ENCODE data around the gene FTCDNL1.

FTCDNL1 gene

GRCh38 chr2:199792381-199792780 lies 58.6 kb downstream of the FTCDNL1 start:
- no peak overlapping the region for H3K27ac ChIP-seq (ENCODE audit: extremely low read depth, low read depth, low read length)
- H3K36me3 ChIP-seq (ENCODE audit: control insufficient read depth in 2 of 2, insufficient read depth in 1 of 2, low read length in 2 of 2): no peaks in the 10 kb centered on the region
- ChIA-PET CTCF (no interaction called here), POLR2A (no interaction called here)
- no peaks in the 10 kb centered on the region for H3K9me3 ChIP-seq (ENCODE audit: control insufficient read depth, insufficient read depth, low read depth, low read length)
- no peak overlapping the region for H3K4me3 ChIP-seq (ENCODE audit: low read depth, low read length)
- TF ChIP-seq, protein P1, sequence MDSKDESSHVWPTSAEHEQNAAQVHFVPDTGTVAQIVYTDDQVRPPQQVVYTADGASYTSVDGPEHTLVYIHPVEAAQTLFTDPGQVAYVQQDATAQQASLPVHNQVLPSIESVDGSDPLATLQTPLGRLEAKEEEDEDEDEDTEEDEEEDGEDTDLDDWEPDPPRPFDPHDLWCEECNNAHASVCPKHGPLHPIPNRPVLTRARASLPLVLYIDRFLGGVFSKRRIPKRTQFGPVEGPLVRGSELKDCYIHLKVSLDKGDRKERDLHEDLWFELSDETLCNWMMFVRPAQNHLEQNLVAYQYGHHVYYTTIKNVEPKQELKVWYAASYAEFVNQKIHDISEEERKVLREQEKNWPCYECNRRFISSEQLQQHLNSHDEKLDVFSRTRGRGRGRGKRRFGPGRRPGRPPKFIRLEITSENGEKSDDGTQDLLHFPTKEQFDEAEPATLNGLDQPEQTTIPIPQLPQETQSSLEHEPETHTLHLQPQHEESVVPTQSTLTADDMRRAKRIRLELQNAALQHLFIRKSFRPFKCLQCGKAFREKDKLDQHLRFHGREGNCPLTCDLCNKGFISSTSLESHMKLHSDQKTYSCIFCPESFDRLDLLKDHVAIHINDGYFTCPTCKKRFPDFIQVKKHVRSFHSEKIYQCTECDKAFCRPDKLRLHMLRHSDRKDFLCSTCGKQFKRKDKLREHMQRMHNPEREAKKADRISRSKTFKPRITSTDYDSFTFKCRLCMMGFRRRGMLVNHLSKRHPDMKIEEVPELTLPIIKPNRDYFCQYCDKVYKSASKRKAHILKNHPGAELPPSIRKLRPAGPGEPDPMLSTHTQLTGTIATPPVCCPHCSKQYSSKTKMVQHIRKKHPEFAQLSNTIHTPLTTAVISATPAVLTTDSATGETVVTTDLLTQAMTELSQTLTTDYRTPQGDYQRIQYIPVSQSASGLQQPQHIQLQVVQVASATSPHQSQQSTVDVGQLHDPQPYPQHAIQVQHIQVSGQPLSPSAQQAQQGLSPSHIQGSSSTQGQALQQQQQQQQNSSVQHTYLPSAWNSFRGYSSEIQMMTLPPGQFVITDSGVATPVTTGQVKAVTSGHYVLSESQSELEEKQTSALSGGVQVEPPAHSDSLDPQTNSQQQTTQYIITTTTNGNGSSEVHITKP (tag by site-specific recombination; IDR thresholded peaks at IDR 0.05): peak; percentile 96
- no peak for TF ChIP-seq ZNF610 (tag by site-specific recombination; IDR thresholded peaks at IDR 0.05; ENCODE audit: borderline replicate concordance)
- TF ChIP-seq, protein P2, sequence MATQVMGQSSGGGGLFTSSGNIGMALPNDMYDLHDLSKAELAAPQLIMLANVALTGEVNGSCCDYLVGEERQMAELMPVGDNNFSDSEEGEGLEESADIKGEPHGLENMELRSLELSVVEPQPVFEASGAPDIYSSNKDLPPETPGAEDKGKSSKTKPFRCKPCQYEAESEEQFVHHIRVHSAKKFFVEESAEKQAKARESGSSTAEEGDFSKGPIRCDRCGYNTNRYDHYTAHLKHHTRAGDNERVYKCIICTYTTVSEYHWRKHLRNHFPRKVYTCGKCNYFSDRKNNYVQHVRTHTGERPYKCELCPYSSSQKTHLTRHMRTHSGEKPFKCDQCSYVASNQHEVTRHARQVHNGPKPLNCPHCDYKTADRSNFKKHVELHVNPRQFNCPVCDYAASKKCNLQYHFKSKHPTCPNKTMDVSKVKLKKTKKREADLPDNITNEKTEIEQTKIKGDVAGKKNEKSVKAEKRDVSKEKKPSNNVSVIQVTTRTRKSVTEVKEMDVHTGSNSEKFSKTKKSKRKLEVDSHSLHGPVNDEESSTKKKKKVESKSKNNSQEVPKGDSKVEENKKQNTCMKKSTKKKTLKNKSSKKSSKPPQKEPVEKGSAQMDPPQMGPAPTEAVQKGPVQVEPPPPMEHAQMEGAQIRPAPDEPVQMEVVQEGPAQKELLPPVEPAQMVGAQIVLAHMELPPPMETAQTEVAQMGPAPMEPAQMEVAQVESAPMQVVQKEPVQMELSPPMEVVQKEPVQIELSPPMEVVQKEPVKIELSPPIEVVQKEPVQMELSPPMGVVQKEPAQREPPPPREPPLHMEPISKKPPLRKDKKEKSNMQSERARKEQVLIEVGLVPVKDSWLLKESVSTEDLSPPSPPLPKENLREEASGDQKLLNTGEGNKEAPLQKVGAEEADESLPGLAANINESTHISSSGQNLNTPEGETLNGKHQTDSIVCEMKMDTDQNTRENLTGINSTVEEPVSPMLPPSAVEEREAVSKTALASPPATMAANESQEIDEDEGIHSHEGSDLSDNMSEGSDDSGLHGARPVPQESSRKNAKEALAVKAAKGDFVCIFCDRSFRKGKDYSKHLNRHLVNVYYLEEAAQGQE (tag by site-specific recombination; IDR thresholded peaks at IDR 0.05): peak; percentile 53
- no peak for TF ChIP-seq ZNF248 (tag by site-specific recombination; IDR thresholded peaks at IDR 0.05)
- peaks cover 5% of the 10 kb centered on the region; the same call in 1 of the 2 replicates for H3K4me1 ChIP-seq (ENCODE audit: control insufficient read depth, insufficient read depth, low read length)

DNA sequence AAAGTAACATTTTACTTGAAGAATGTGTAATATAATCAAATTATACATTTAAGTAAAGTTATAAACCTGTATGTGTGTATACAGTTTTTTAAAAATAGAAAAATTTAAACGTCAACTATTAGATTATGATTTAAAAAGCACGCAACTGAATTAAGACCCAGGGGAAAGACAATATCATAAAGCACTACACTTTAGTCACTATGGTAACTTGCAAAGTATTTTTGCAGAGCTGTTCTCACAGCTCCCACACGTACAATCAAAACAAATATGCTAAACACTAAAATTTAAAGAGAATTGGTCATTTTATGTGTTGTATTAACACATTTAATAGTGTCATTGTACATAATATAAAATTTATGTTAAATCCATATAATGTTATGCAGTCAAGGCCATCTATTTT lies 59.7 kb downstream of the FTCDNL1 start:
- Histone ChIP-seq H3K4me1 (ENCODE audit: control insufficient read depth, insufficient read depth, low read length) (peaks cover 5% of the 10 kb centered on the region; the same call in 1 of the 2 replicates), H3K27ac (ENCODE audit: extremely low read depth, low read depth, low read length) (no peak overlapping the region), H3K36me3 (ENCODE audit: control insufficient read depth in 2 of 2, insufficient read depth in 1 of 2, low read length in 2 of 2) (no peaks in the 10 kb centered on the region), H3K4me3 (ENCODE audit: low read depth, low read length) (no peak overlapping the region), H3K9me3 (ENCODE audit: control insufficient read depth, insufficient read depth, low read depth, low read length) (no peaks in the 10 kb centered on the region)
- CTCF ChIA-PET: interaction anchor here (0.7 kb wide), 1 partner anchor 1011 kb away, joined by 3 read pairs; no protein-coding TSS in a partner anchor
- POLR2A ChIA-PET: no interaction called here
- no peak for TF ChIP-seq ZNF398 (tag by site-specific recombination; IDR thresholded peaks at IDR 0.05)
- no peak for TF ChIP-seq MZF1 (tag by site-specific recombination; IDR thresholded peaks at IDR 0.05; ENCODE audit: borderline replicate concordance)
- TF ChIP-seq, protein P3, sequence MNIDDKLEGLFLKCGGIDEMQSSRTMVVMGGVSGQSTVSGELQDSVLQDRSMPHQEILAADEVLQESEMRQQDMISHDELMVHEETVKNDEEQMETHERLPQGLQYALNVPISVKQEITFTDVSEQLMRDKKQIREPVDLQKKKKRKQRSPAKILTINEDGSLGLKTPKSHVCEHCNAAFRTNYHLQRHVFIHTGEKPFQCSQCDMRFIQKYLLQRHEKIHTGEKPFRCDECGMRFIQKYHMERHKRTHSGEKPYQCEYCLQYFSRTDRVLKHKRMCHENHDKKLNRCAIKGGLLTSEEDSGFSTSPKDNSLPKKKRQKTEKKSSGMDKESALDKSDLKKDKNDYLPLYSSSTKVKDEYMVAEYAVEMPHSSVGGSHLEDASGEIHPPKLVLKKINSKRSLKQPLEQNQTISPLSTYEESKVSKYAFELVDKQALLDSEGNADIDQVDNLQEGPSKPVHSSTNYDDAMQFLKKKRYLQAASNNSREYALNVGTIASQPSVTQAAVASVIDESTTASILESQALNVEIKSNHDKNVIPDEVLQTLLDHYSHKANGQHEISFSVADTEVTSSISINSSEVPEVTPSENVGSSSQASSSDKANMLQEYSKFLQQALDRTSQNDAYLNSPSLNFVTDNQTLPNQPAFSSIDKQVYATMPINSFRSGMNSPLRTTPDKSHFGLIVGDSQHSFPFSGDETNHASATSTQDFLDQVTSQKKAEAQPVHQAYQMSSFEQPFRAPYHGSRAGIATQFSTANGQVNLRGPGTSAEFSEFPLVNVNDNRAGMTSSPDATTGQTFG (tag by site-specific recombination; IDR thresholded peaks at IDR 0.05; ENCODE audit: borderline replicate concordance): no peak
- no peak for TF ChIP-seq ZBTB20 (tag by site-specific recombination; IDR thresholded peaks at IDR 0.05)
- TF ChIP-seq, protein P4, sequence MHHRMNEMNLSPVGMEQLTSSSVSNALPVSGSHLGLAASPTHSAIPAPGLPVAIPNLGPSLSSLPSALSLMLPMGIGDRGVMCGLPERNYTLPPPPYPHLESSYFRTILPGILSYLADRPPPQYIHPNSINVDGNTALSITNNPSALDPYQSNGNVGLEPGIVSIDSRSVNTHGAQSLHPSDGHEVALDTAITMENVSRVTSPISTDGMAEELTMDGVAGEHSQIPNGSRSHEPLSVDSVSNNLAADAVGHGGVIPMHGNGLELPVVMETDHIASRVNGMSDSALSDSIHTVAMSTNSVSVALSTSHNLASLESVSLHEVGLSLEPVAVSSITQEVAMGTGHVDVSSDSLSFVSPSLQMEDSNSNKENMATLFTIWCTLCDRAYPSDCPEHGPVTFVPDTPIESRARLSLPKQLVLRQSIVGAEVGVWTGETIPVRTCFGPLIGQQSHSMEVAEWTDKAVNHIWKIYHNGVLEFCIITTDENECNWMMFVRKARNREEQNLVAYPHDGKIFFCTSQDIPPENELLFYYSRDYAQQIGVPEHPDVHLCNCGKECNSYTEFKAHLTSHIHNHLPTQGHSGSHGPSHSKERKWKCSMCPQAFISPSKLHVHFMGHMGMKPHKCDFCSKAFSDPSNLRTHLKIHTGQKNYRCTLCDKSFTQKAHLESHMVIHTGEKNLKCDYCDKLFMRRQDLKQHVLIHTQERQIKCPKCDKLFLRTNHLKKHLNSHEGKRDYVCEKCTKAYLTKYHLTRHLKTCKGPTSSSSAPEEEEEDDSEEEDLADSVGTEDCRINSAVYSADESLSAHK (tag by site-specific recombination; IDR thresholded peaks at IDR 0.05): no peak
- TF ChIP-seq TSHZ1 (tag by site-specific recombination; IDR thresholded peaks at IDR 0.05; ENCODE audit: borderline replicate concordance): no peak
- no peak for TF ChIP-seq ZNF26 (tag by site-specific recombination; IDR thresholded peaks at IDR 0.05)
- no peak for TF ChIP-seq ZNF221 (tag by site-specific recombination; IDR thresholded peaks at IDR 0.05; ENCODE audit: borderline replicate concordance)
- TF ChIP-seq ZNF621 (tag by site-specific recombination; IDR thresholded peaks at IDR 0.05): no peak
- no peak for TF ChIP-seq SP7 (tag by site-specific recombination; IDR thresholded peaks at IDR 0.05)

Data from HEK293 (cell line).